SK-MEL-5 (cell line): Measurements from ENCODE around the gene SIRPB1. TPM values are rescaled to one million over a fixed set of nuclear protein-coding genes. Genes with fewer than 3 reads are reported as not detected.

Source experiments
- small RNA-seq, 2 experiments: library from RNA; depleted of rRNA; stranded (forward); fragments of <200 nt; gene quantifications; one replicate each; pipeline ENCODE3, GENCODE V24; 2014
- total RNA-seq: library from RNA; depleted of rRNA; stranded (reverse); fragments of >200 nt; shearing (Covaris generic); gene quantifications from 2 replicates; pipeline ENCODE4 v1.2.3, GENCODE V29; 2014; rRNA removed

Gene SIRPB1
- total RNA-seq, 1 experiment from 2014 or later = 0.98 TPM

Small RNAs within 50 kb of the gene (small RNA-seq; reads per million reads assigned to genes)
- 0 reads per million in 2 experiments for gene RN7SL561P

Other genes with a start within 250 kb of the SIRPB1 start
- gene FKBP1A, start 227.0 kb downstream of the SIRPB1 start, total RNA-seq = 219 and 227 TPM in 2 replicates
- 31.1 and 33.3 TPM in 2 replicates for gene NSFL1C, start 153.2 kb downstream of the SIRPB1 start, total RNA-seq
- gene SIRPB2, start 128.6 kb downstream of the SIRPB1 start, total RNA-seq = not detected in 2 replicates
- gene SIRPD, start 62.3 kb downstream of the SIRPB1 start, total RNA-seq = not detected in 2 replicates
- gene SIRPG, start 37.8 kb upstream of the SIRPB1 start, total RNA-seq = not detected in 2 replicates